ENCODE measurements around the gene FXYD2.

FXYD2 gene

DNA sequence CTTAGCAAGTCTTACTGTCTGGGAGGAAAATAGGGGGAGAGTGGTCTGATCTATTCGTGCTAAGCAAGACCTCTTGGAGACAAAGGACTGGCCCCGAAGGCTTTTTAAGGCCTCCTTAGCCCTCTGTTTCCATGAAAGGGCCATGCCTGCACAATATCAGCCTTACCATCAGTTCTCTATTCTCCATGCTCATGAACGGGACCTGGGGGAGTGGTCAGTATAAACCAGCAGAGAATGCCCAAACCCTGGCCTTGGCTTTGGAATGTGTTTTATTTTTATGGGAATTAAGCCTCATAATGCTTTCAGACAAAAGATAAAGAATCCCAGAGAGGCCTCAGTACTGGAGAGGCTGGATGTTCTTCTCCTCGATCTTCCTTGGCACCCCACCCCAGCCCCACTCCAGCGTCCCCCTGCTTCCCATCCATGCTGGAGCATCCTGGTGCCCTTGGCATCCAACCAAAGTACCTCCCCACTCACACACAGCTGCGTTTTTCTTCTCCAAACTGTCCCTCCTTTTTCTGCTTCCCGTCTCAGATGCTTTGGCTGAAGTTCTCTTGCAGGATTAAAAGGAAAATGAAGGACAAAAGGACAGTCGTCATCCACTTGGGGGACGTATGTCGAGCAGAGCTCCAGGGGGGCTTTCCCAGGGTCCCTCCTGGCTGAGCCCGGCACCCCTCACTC is 33.3 kb upstream of the FXYD2 start:
- Histone ChIP-seq H3K27me3 (ENCODE audit: insufficient read depth, low read length) (no peaks in the 10 kb centered on the region; the same call in 1 of the 2 replicates), H3K9me2 (ENCODE audit: low read depth, low read length) (no peaks in the 10 kb centered on the region), H3K9ac (ENCODE audit: low read length) (no peak overlapping the region), H3K9me3 (ENCODE audit: low read length) (no peaks in the 10 kb centered on the region), H3K36me3 (ENCODE audit: insufficient read depth, low read length) (no peaks in the 10 kb centered on the region), H3K4me1 (ENCODE audit: insufficient read depth, low read length, severe bottlenecking) (no peaks in the 10 kb centered on the region), H4K20me1 (ENCODE audit: insufficient read depth, low read length) (no peaks in the 10 kb centered on the region), H3K27ac (ENCODE audit: low read depth, low read length, poor library complexity, severe bottlenecking) (no peak overlapping the region), H3K4me3 (ENCODE audit: low read depth, low read length, poor library complexity, severe bottlenecking) (no peak overlapping the region), H3K4me2 (ENCODE audit: low read length) (no peak overlapping the region), H3K79me2 (ENCODE audit: insufficient read depth, low read length) (no peaks in the 10 kb centered on the region), H3F3A (ENCODE audit: insufficient read depth, low read length) (no peaks in the 10 kb centered on the region), H2AFZ (ENCODE audit: low read length) (no peak overlapping the region)
- TF ChIP-seq, protein P1, sequence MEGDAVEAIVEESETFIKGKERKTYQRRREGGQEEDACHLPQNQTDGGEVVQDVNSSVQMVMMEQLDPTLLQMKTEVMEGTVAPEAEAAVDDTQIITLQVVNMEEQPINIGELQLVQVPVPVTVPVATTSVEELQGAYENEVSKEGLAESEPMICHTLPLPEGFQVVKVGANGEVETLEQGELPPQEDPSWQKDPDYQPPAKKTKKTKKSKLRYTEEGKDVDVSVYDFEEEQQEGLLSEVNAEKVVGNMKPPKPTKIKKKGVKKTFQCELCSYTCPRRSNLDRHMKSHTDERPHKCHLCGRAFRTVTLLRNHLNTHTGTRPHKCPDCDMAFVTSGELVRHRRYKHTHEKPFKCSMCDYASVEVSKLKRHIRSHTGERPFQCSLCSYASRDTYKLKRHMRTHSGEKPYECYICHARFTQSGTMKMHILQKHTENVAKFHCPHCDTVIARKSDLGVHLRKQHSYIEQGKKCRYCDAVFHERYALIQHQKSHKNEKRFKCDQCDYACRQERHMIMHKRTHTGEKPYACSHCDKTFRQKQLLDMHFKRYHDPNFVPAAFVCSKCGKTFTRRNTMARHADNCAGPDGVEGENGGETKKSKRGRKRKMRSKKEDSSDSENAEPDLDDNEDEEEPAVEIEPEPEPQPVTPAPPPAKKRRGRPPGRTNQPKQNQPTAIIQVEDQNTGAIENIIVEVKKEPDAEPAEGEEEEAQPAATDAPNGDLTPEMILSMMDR (IDR thresholded peaks at IDR 0.05; ENCODE audit: low read length), result no peak
- no peak for TF ChIP-seq EZH2 (IDR thresholded peaks at IDR 0.05; ENCODE audit: borderline replicate concordance, low read length)

GRCh38 chr11:117855912-117856651 is 31.5 kb upstream of the FXYD2 start:
- Histone ChIP-seq H3K36me3 (ENCODE audit: insufficient read depth, low read length) (no peaks in the 10 kb centered on the region), H3K4me2 (ENCODE audit: low read length) (no peak overlapping the region), H3K9me3 (ENCODE audit: low read length) (no peaks in the 10 kb centered on the region), H3F3A (ENCODE audit: insufficient read depth, low read length) (no peaks in the 10 kb centered on the region), H3K27me3 (ENCODE audit: insufficient read depth, low read length) (no peaks in the 10 kb centered on the region; the same call in 1 of the 2 replicates), H2AFZ (ENCODE audit: low read length) (no peak overlapping the region), H4K20me1 (ENCODE audit: insufficient read depth, low read length) (no peaks in the 10 kb centered on the region), H3K9me2 (ENCODE audit: low read depth, low read length) (no peaks in the 10 kb centered on the region), H3K27ac (ENCODE audit: low read depth, low read length, poor library complexity, severe bottlenecking) (no peak overlapping the region), H3K9ac (ENCODE audit: low read length) (no peak overlapping the region), H3K4me3 (ENCODE audit: low read depth, low read length, poor library complexity, severe bottlenecking) (no peak overlapping the region), H3K4me1 (ENCODE audit: insufficient read depth, low read length, severe bottlenecking) (no peaks in the 10 kb centered on the region), H3K79me2 (ENCODE audit: insufficient read depth, low read length) (no peaks in the 10 kb centered on the region)
- TF ChIP-seq EZH2 (IDR thresholded peaks at IDR 0.05; ENCODE audit: borderline replicate concordance, low read length), result no peak
- TF ChIP-seq, protein P1 (IDR thresholded peaks at IDR 0.05; ENCODE audit: low read length), result no peak

DNA sequence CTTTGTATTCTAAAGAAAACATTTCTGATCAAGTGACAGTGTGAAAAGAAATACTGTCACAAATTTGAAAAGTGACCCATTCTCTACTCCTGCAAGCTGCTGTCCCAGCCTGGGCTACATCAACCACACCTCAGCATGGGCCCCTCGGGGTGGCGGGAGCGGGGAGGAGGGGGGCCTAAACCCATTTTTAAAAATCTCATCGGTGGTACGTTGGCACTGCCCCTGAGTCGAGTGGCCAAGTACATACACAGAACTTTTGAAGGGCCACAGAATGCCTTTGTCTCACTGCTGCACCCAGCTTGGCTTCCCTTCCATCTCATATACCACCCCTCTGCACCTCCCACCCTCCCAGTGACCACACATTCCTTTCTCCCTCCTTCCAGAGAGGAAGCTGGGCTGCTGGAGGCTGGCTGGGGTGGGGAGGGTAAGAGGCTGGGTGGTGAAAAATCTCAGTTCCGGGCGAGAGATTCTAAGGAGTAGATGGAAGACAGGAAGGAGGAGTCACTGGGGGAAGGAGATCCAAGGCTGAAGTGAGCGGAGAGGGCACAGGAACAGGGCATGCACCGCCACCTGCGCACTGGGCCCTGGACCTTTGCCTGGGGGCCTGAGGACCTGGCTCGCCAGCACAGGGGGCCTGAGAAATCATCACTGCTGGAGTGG is 30.8 kb upstream of the FXYD2 start:
- Histone ChIP-seq H4K20me1 (ENCODE audit: insufficient read depth, low read length) (no peaks in the 10 kb centered on the region), H3K27me3 (ENCODE audit: insufficient read depth, low read length) (no peaks in the 10 kb centered on the region; the same call in 1 of the 2 replicates), H3K36me3 (ENCODE audit: insufficient read depth, low read length) (no peaks in the 10 kb centered on the region), H3K9me3 (ENCODE audit: low read length) (no peaks in the 10 kb centered on the region), H3K9ac (ENCODE audit: low read length) (no peak overlapping the region), H3K9me2 (ENCODE audit: low read depth, low read length) (no peaks in the 10 kb centered on the region), H2AFZ (ENCODE audit: low read length) (no peak overlapping the region), H3K4me1 (ENCODE audit: insufficient read depth, low read length, severe bottlenecking) (no peaks in the 10 kb centered on the region), H3F3A (ENCODE audit: insufficient read depth, low read length) (no peaks in the 10 kb centered on the region), H3K4me3 (ENCODE audit: low read depth, low read length, poor library complexity, severe bottlenecking) (no peak overlapping the region), H3K27ac (ENCODE audit: low read depth, low read length, poor library complexity, severe bottlenecking) (no peak overlapping the region), H3K79me2 (ENCODE audit: insufficient read depth, low read length) (no peaks in the 10 kb centered on the region), H3K4me2 (ENCODE audit: low read length) (no peak overlapping the region)
- TF ChIP-seq, protein P1 (IDR thresholded peaks at IDR 0.05; ENCODE audit: low read length), result no peak
- TF ChIP-seq EZH2 (IDR thresholded peaks at IDR 0.05; ENCODE audit: borderline replicate concordance, low read length), result no peak
